ENCODE measurements around the gene VGLL4. TPM values are rescaled to one million over a fixed set of nuclear protein-coding genes. Genes with fewer than 3 reads are reported as not detected.

The VGLL4 gene
- polyA plus RNA-seq, 3 donors, result 8.5 to 13.2 (median 10.0) TPM

GRCh38 chr3:11560746-11561145 lies 83.0 kb downstream of the VGLL4 start:
- no peak overlapping the region for H3K4me3 Mint-ChIP-seq
- no peaks in the 10 kb centered on the region for H3K9me3 Mint-ChIP-seq
- H3K4me2 ChIP-seq (replicated peaks; ENCODE audit: extremely low read depth, low read length, poor library complexity, severe bottlenecking), result no peak overlapping the region
- H3K27me3 Mint-ChIP-seq (ENCODE audit: low read depth in 3 of 3), result no peaks in the 10 kb centered on the region
- peaks cover 52 to 84% of the 10 kb centered on the region in 2 donors for H3K36me3 Mint-ChIP-seq
- H3K27ac Mint-ChIP-seq, result peak overlapping the region; percentile 16 to 85 (median 56)
- H3K27me3 ChIP-seq (ENCODE audit: control insufficient read depth in 2 of 2, insufficient read depth in 2 of 2, low read length in 2 of 2), result no peaks in the 10 kb centered on the region
- H3K36me3 ChIP-seq (replicated peaks in 1 of 2; ENCODE audit: control insufficient read depth in 1 of 2, insufficient read depth in 2 of 2, low read length in 2 of 2), result peaks cover 48 to 89% of the 10 kb centered on the region in 2 donors
- peak overlapping the region in 1 of 2 donors; percentile 9 for H3K27ac ChIP-seq (ENCODE audit: low read depth in 1 of 2, low read length in 2 of 2)
- no peak overlapping the region for H2AFZ ChIP-seq (ENCODE audit: insufficient read depth, low read depth, low read length, poor library complexity, severe bottlenecking)
- intact Hi-C loops (cut with micrococcal nuclease), result no loop called here
- peaks cover 1% of the 10 kb centered on the region for H3K4me1 Mint-ChIP-seq
- no peaks in the 10 kb centered on the region for H3K9me3 ChIP-seq (replicated peaks in 1 of 2; ENCODE audit: control insufficient read depth in 1 of 2, insufficient read depth in 1 of 2, low read length in 2 of 2)
- H4K20me1 ChIP-seq (ENCODE audit: insufficient read depth, low read length), result peaks cover 92% of the 10 kb centered on the region
- no peak overlapping the region for H3K4me3 ChIP-seq (replicated peaks in 1 of 3; ENCODE audit: low read depth in 2 of 3, low read length in 3 of 3)
- H3K79me2 ChIP-seq (ENCODE audit: insufficient read depth, low read length), result no peaks in the 10 kb centered on the region
- WGBS (ENCODE audit: insufficient coverage), result 96% methylated on average over 11 of the region's 12 CpGs
- no peak for DNase-seq
- H3K4me1 ChIP-seq (ENCODE audit: control insufficient read depth in 1 of 2, insufficient read depth in 2 of 2, low read length in 2 of 2), result no peaks in the 10 kb centered on the region
- H3K9ac ChIP-seq (ENCODE audit: insufficient read depth, low read length, poor library complexity, severe bottlenecking), result no peak overlapping the region
- no peak for TF ChIP-seq CTCF (IDR thresholded peaks at IDR 0.05)

GRCh38 chr3:11559816-11560633 lies 83.7 kb downstream of the VGLL4 start:
- Histone ChIP-seq H3K36me3 (replicated peaks in 1 of 2; ENCODE audit: control insufficient read depth in 1 of 2, insufficient read depth in 2 of 2, low read length in 2 of 2) (peaks cover 51 to 89% of the 10 kb centered on the region in 2 donors), H3K4me1 (ENCODE audit: control insufficient read depth in 1 of 2, insufficient read depth in 2 of 2, low read length in 2 of 2) (no peaks in the 10 kb centered on the region), H3K9ac (ENCODE audit: insufficient read depth, low read length, poor library complexity, severe bottlenecking) (no peak overlapping the region), H3K27me3 (ENCODE audit: control insufficient read depth in 2 of 2, insufficient read depth in 2 of 2, low read length in 2 of 2) (no peaks in the 10 kb centered on the region), H2AFZ (ENCODE audit: insufficient read depth, low read depth, low read length, poor library complexity, severe bottlenecking) (no peak overlapping the region), H4K20me1 (ENCODE audit: insufficient read depth, low read length) (peaks cover 93% of the 10 kb centered on the region), H3K9me3 (replicated peaks in 1 of 2; ENCODE audit: control insufficient read depth in 1 of 2, insufficient read depth in 1 of 2, low read length in 2 of 2) (no peaks in the 10 kb centered on the region), H3K27ac (ENCODE audit: low read depth in 1 of 2, low read length in 2 of 2) (peak overlapping the region in 1 of 2 donors; percentile 20), H3K79me2 (ENCODE audit: insufficient read depth, low read length) (peaks cover 3% of the 10 kb centered on the region), H3K4me2 (replicated peaks; ENCODE audit: extremely low read depth, low read length, poor library complexity, severe bottlenecking) (no peak overlapping the region), H3K4me3 (replicated peaks in 1 of 3; ENCODE audit: low read depth in 2 of 3, low read length in 3 of 3) (no peak overlapping the region)
- Mint-ChIP-seq H3K27me3 (ENCODE audit: low read depth in 3 of 3) (no peaks in the 10 kb centered on the region), H3K4me1 (peaks cover 1% of the 10 kb centered on the region), H3K27ac (peak overlapping the region in 5 of 7 donors; percentile 19 to 77 (median 37)), H3K4me3 (no peak overlapping the region), H3K9me3 (no peaks in the 10 kb centered on the region), H3K36me3 (peaks cover 51 to 84% of the 10 kb centered on the region in 2 donors)
- DNase-seq, result no peak
- no peak for TF ChIP-seq CTCF (IDR thresholded peaks at IDR 0.05)
- WGBS (ENCODE audit: insufficient coverage), result 91% methylated on average over 11 of the region's 15 CpGs
- intact Hi-C loops (cut with micrococcal nuclease), result no loop called here
